GM12878 (cell line): ENCODE results near the gene PPHLN1. TPM values are rescaled to one million over a fixed set of nuclear protein-coding genes. Genes with fewer than 3 reads are reported as not detected.

Source experiments
- ATAC-seq: fragments of 200-7000 bp; cut with Tn5 transposase; 3 replicates; pipeline ENCODE4 v1.9.1; 2020; ENCODE audit warnings: mild to moderate bottlenecking, moderate library complexity
- BruUV-seq: library from RNA; stranded (reverse); fragments of 400-500 nt; replicated peaks from 2 replicates; lab custom pipeline; 2021; lab: Mats Ljungman, UMichigan
- CTCF ChIA-PET: fragments of 300-600 bp; sonication (Branson Sonifier 250); formaldehyde crosslinking; extraction: SDS; loops from one replicate; lab custom pipeline; 2021; ENCODE audit warnings: inconsistent platforms; lab: Yijun Ruan, JAX
- POLR2A ChIA-PET: fragments of 350-600 bp; formaldehyde crosslinking; extraction: SDS; loops from one replicate; lab custom pipeline; 2021; ENCODE audit warnings: inconsistent platforms; lab: Charles Lee
- RAD21 ChIA-PET: fragments of 300-600 bp; sonication (Branson Sonifier 250); formaldehyde crosslinking; loops from one replicate; lab custom pipeline; 2023; ENCODE audit warnings: antibody characterized with exemption; ENCODE audit not compliant: unreplicated experiment; lab: Charles Lee
- SMC1A ChIA-PET: fragments of 300-600 bp; sonication (Branson Sonifier 250); formaldehyde crosslinking; loops from one replicate; lab custom pipeline; 2023; ENCODE audit not compliant: unreplicated experiment, uncharacterized antibody; lab: Charles Lee
- DNase-seq: peaks from one replicate; pipeline ENCODE4 v3.0.0-alpha.2; 2011; ENCODE audit warnings: low read depth, low spot score
- FAIRE-seq: peaks from 3 replicates; lab custom pipeline; 2011; peaks lifted over from hg19 to GRCh38; lab: Jason Lieb, UNC
- H2AFZ ChIP-seq: 2 replicates; pipeline ENCODE4 v1.6.0; 2011; ENCODE audit warnings: low read depth, low read length, control low read depth; ENCODE audit not compliant: control insufficient read depth
- H3K27ac ChIP-seq: 2 replicates; pipeline ENCODE4 v1.5.1; 2011; ENCODE audit warnings: control low read depth; ENCODE audit not compliant: control insufficient read depth, insufficient read depth
- H3K27me3 ChIP-seq, 2 experiments: replicated peaks in 1 of 2; 2 replicates each; pipeline versions ENCODE4 v1.6.0 to v1.6.1; 2011; ENCODE audit warnings: low read length in 1 of 2; ENCODE audit not compliant: control insufficient read depth in 2 of 2, insufficient read depth in 2 of 2
- H3K36me3 ChIP-seq, 2 experiments: 2 replicates each; pipeline ENCODE4 v1.5.1; 2011; ENCODE audit warnings: low read length in 1 of 2; ENCODE audit not compliant: control insufficient read depth in 2 of 2, insufficient read depth in 2 of 2
- H3K4me1 ChIP-seq: 2 replicates; pipeline ENCODE4 v1.6.1; 2011; ENCODE audit warnings: mild to moderate bottlenecking, low read length, moderate library complexity, mixed read lengths; ENCODE audit not compliant: control insufficient read depth, insufficient read depth
- H3K4me2 ChIP-seq: 2 replicates; pipeline ENCODE4 v1.6.0; 2011; ENCODE audit warnings: control low read depth; ENCODE audit not compliant: control insufficient read depth, insufficient read depth
- H3K4me3 ChIP-seq: fragments of 200-600 bp; sonication (generic); 2 replicates; pipeline ENCODE4 v1.5.1; 2016
- H3K79me2 ChIP-seq: 2 replicates; pipeline ENCODE4 v1.6.0; 2011; ENCODE audit warnings: low read length; ENCODE audit not compliant: control insufficient read depth, insufficient read depth
- H3K9ac ChIP-seq: 2 replicates; pipeline ENCODE4 v1.8.0; 2011; ENCODE audit warnings: low read length, control low read depth, mixed read lengths; ENCODE audit not compliant: control insufficient read depth, insufficient read depth
- H3K9me3 ChIP-seq: replicated peaks from 3 replicates; pipeline ENCODE4 v1.5.1; 2011; ENCODE audit warnings: mild to moderate bottlenecking, low read length; ENCODE audit not compliant: control insufficient read depth, insufficient read depth
- H4K20me1 ChIP-seq: 2 replicates; pipeline ENCODE4 v1.6.0; 2011; ENCODE audit not compliant: control insufficient read depth, insufficient read depth
- ATF7 ChIP-seq: fragments of 450-650 bp; IDR thresholded peaks from 2 replicates; pipeline ENCODE4 v1.6.1; 2016; ENCODE audit warnings: low read depth, mild to moderate bottlenecking
- E2F8 ChIP-seq: fragments of 450-650 bp; IDR thresholded peaks from 2 replicates; pipeline ENCODE4 v1.6.1; 2018; ENCODE audit warnings: mild to moderate bottlenecking, low read depth, moderate library complexity; ENCODE audit not compliant: partially characterized antibody
- RUNX3 ChIP-seq: IDR thresholded peaks from 2 replicates; pipeline ENCODE4 v1.6.1; 2012; ENCODE audit warnings: low read length, inconsistent platforms
- SKIL ChIP-seq: fragments of 450-650 bp; IDR thresholded peaks from 2 replicates; pipeline ENCODE4 v1.6.1; 2017; ENCODE audit warnings: mild to moderate bottlenecking, low read depth, inconsistent platforms; ENCODE audit not compliant: poor library complexity, severe bottlenecking
- ZNF592 ChIP-seq: fragments of 450-650 bp; IDR thresholded peaks from 2 replicates; pipeline ENCODE4 v1.6.1; 2017; ENCODE audit warnings: mild to moderate bottlenecking, moderate library complexity
- WGBS: methylation state at CpG from one replicate; pipeline ENCODE4 v1.1.6; 2016; ENCODE audit warnings: low lambda C conversion rate; ENCODE audit not compliant: insufficient replicate concordance, insufficient coverage; ENCODE audit errors: missing lambda C conversion rate; 5-methylcytosine and 5-hydroxymethylcytosine counted together
- in situ Hi-C: fragments of 300-500 bp; cut with MboI; formaldehyde crosslinking; loops from 9 replicates; pipeline ENCODE4 v1.14.3; 2018; ENCODE audit warnings: mixed read lengths
- intact Hi-C: fragments of 100-400 bp; cut with micrococcal nuclease; formaldehyde crosslinking; loops from one replicate; pipeline ENCODE4 v1.14.2; 2022; ENCODE audit not compliant: unreplicated experiment
- polyA plus RNA-seq, 11 experiments: library from polyadenylated mRNA; depleted of rRNA in 4 of 11; unstranded in 6 of 11; stranded (reverse) in 5 of 11; fragments of >200 nt; fragmentation: Nextera tagmentation in 4 of 11; fragmentation: Illumina TruSeq in 1 of 11; extraction: Ambion mirVana in 4 of 11; extraction: Trizol in 1 of 11; gene quantifications; 1 replicate in 1 of 11; 2 replicates in 10 of 11; pipeline versions ENCODE4 v1.2.1 to v1.2.3, GENCODE V29; 2011 to 2016; ENCODE audit warnings: inconsistent platforms in 2 of 11, missing spikeins in 2 of 11, low read depth in 1 of 11
- total RNA-seq, 4 experiments: library from RNA; depleted of rRNA in 3 of 4; stranded (reverse); fragments of >200 nt in 3 of 4; fragmentation: Illumina TruSeq in 1 of 4; extraction: Trizol in 1 of 4; gene quantifications; 2 replicates each; pipeline versions ENCODE4 v1.2.1 to v1.2.3, GENCODE V29; 2013 to 2021

PPHLN1 gene
- total and polyA plus RNA-seq, 10 of the 15 experiments (the other 5 are each of a cell fraction or from before 2014, with no cell fraction given) = 73.6 to 117 (median 92.1) TPM

GRCh38 chr12:42361909-42362646 lies 36.1 kb downstream of the PPHLN1 start:
- TF ChIP-seq ZNF592 (no peak), SKIL (no peak), ATF7 (0 out of 2 replicates have a peak, but pooled peaks have one; percentile 13), E2F8 (no peak), RUNX3 (peak; percentile 37; the same call in 1 of the 2 replicates)
- DNase-seq = no peak
- Histone ChIP-seq H2AFZ (no peak overlapping the region), H3K27ac (no peak overlapping the region), H3K4me2 (no peak overlapping the region), H3K4me3 (no peak overlapping the region), H3K4me1 (peaks cover 19% of the 10 kb centered on the region), H3K36me3 (peaks cover 0 to 3% of the 10 kb centered on the region in 2 experiments; a peak in 1 of 4 replicates), H3K27me3 (no peaks in the 10 kb centered on the region), H3K9me3 (no peaks in the 10 kb centered on the region; the same call in 2 of the 3 replicates), H3K79me2 (no peaks in the 10 kb centered on the region; the same call in none of the 2 replicates), H4K20me1 (no peaks in the 10 kb centered on the region), H3K9ac (no peak overlapping the region)
- RAD21 ChIA-PET = no interaction called here
- in situ Hi-C loops = loop anchor here (25.0 kb wide), 1 partner anchor 1100 kb away; no protein-coding TSS in a partner anchor
- POLR2A ChIA-PET = no interaction called here
- SMC1A ChIA-PET = interaction anchor here (3.3 kb wide), 1 partner anchor 10 kb away, joined by 18 read pairs; no protein-coding TSS in a partner anchor
- CTCF ChIA-PET = interaction anchor here (1.4 to 3.6 kb wide), 3 partner anchors 10 to 11 kb away, joined by 4 to 42 read pairs (median 16); no protein-coding TSS in a partner anchor
- intact Hi-C loops = no loop called here
- BruUV-seq = no TSS peak
- ATAC-seq = peak; percentile 46
- FAIRE-seq = no peak
- WGBS = 64% methylated on average over 4 of the region's 4 CpGs
